Neural cell (in vitro differentiated cells): Measurements from ENCODE around the gene EXOC4. TPM values are rescaled to one million over a fixed set of nuclear protein-coding genes. Genes with fewer than 3 reads are reported as not detected.

Experiments
- H2AFZ ChIP-seq: fragments of 200-600, 300-800 bp; sonication (generic), shearing (Covaris generic); 2 replicates; pipeline ENCODE4 v1.6.0; 2014; ENCODE audit warnings: low read depth, mild to moderate bottlenecking, antibody characterized with exemption, low read length, moderate library complexity
- H3F3A ChIP-seq: fragments of 200-600 bp; shearing (Covaris generic); 2 replicates; pipeline ENCODE4 v1.6.1; 2016; ENCODE audit warnings: mild to moderate bottlenecking, moderate library complexity, mixed read lengths, antibody characterized with exemption, low read length; ENCODE audit not compliant: insufficient read depth, poor library complexity, severe bottlenecking
- H3K27ac ChIP-seq: fragments of 200-600, 300-800 bp; sonication (generic), shearing (Covaris generic); 2 replicates; pipeline ENCODE4 v1.5.1; 2014; ENCODE audit warnings: mild to moderate bottlenecking, low read length, moderate library complexity
- H3K27me3 ChIP-seq: fragments of 300-800, 200-600 bp; sonication (generic), shearing (Covaris generic); 2 replicates; pipeline ENCODE4 v1.6.0; 2014; ENCODE audit warnings: mild to moderate bottlenecking, low read depth, low read length, moderate library complexity; ENCODE audit not compliant: insufficient read depth
- H3K36me3 ChIP-seq: fragments of 300-800, 200-600 bp; sonication (generic), shearing (Covaris generic); 2 replicates; pipeline ENCODE4 v1.5.1; 2014; ENCODE audit warnings: mild to moderate bottlenecking, antibody characterized with exemption, low read length, moderate library complexity; ENCODE audit not compliant: insufficient read depth
- H3K4me2 ChIP-seq: fragments of 300-800, 200-600 bp; sonication (generic), shearing (Covaris generic); 2 replicates; pipeline ENCODE4 v1.6.0; 2014; ENCODE audit warnings: mild to moderate bottlenecking, low read length
- H3K4me3 ChIP-seq: fragments of 300-800, 200-600 bp; sonication (generic), shearing (Covaris generic); 2 replicates; pipeline ENCODE4 v1.5.1; 2014; ENCODE audit warnings: mild to moderate bottlenecking, low read length, moderate library complexity
- H3K79me2 ChIP-seq: fragments of 200-600 bp; shearing (Covaris generic); replicated peaks from 2 replicates; pipeline ENCODE4 v1.6.0; 2014; ENCODE audit warnings: mild to moderate bottlenecking, low read length, moderate library complexity; ENCODE audit not compliant: insufficient read depth
- H3K9ac ChIP-seq: fragments of 300-800, 200-600 bp; sonication (generic), shearing (Covaris generic); 2 replicates; pipeline ENCODE4 v1.6.1; 2016; ENCODE audit warnings: mild to moderate bottlenecking, low read length, mixed read lengths
- H3K9me2 ChIP-seq: fragments of 200-600 bp; shearing (Covaris generic); 2 replicates; pipeline ENCODE4 v1.6.1; 2016; ENCODE audit warnings: mild to moderate bottlenecking, low read length, mixed read lengths; ENCODE audit not compliant: insufficient read depth
- H3K9me3 ChIP-seq: fragments of 200-600, 300-800 bp; sonication (generic), shearing (Covaris generic); 2 replicates; pipeline ENCODE4 v1.6.1; 2016; ENCODE audit warnings: mild to moderate bottlenecking, mixed run types, low read length, moderate library complexity, mixed read lengths
- H4K20me1 ChIP-seq: fragments of 200-600 bp; shearing (Covaris generic); 2 replicates; pipeline ENCODE4 v1.6.1; 2016; ENCODE audit warnings: mild to moderate bottlenecking, mixed run types; ENCODE audit not compliant: insufficient read depth
- CTCF ChIP-seq: fragments of 450-650 bp; IDR thresholded peaks from 2 replicates; pipeline ENCODE4 v1.5.1; 2014; ENCODE audit warnings: antibody characterized with exemption, mild to moderate bottlenecking, moderate library complexity; ENCODE audit not compliant: poor library complexity, severe bottlenecking
- EP300 ChIP-seq: fragments of 450-650 bp; conservative IDR thresholded peaks from 2 replicates; pipeline ENCODE4 v1.6.1; 2014; ENCODE audit warnings: antibody characterized with exemption, mild to moderate bottlenecking, moderate library complexity; ENCODE audit not compliant: poor library complexity, severe bottlenecking
- EZH2 ChIP-seq: fragments of 200-600, 300-800 bp; shearing (Covaris generic), sonication (generic); IDR thresholded peaks from 2 replicates; pipeline ENCODE4 v1.6.1; 2014; ENCODE audit warnings: antibody characterized with exemption, low read length, borderline replicate concordance, mild to moderate bottlenecking; ENCODE audit not compliant: insufficient read depth, poor library complexity, severe bottlenecking
- MXI1 ChIP-seq: fragments of 450-650 bp; conservative IDR thresholded peaks from 2 replicates; pipeline ENCODE4 v1.6.1; 2014; ENCODE audit warnings: antibody characterized with exemption, mild to moderate bottlenecking; ENCODE audit not compliant: poor library complexity, severe bottlenecking
- POLR2AphosphoS5 ChIP-seq: IDR thresholded peaks from 2 replicates; pipeline ENCODE4 v1.6.1; 2012
- RAD21 ChIP-seq: fragments of 450-650 bp; conservative IDR thresholded peaks from 2 replicates; pipeline ENCODE4 v1.6.1; 2014; ENCODE audit warnings: antibody characterized with exemption, mild to moderate bottlenecking, moderate library complexity
- REST ChIP-seq: IDR thresholded peaks from 2 replicates; pipeline ENCODE4 v1.6.1; 2012; ENCODE audit warnings: borderline replicate concordance
- SMC3 ChIP-seq: fragments of 450-650 bp; conservative IDR thresholded peaks from 2 replicates; pipeline ENCODE4 v1.6.1; 2014; ENCODE audit warnings: antibody characterized with exemption, mild to moderate bottlenecking, moderate library complexity; ENCODE audit not compliant: poor library complexity
- TAF1 ChIP-seq: IDR thresholded peaks from 2 replicates; pipeline ENCODE4 v1.6.1; 2012; ENCODE audit warnings: low read depth
- polyA plus RNA-seq: library from polyadenylated mRNA; depleted of rRNA; stranded (reverse); fragments of >200 nt; gene quantifications from 2 replicates; pipeline ENCODE4 v1.2.3, GENCODE V29; 2014

EXOC4 gene
- polyA plus RNA-seq, 1 donor from 2014 or later: 36.5 TPM

- no peaks in the 10 kb centered on the region for H3K79me2 ChIP-seq
- no peaks in the 10 kb centered on the region for H3F3A ChIP-seq
- no peaks in the 10 kb centered on the region for H3K36me3 ChIP-seq
- TF ChIP-seq EP300 (no peak), REST (no peak), EZH2 (no peak), CTCF (no peak), RAD21 (no peak), POLR2AphosphoS5 (no peak), MXI1 (no peak), SMC3 (no peak), TAF1 (no peak)
- no peak overlapping the region for H3K4me3 ChIP-seq
- no peak overlapping the region for H3K9ac ChIP-seq
- no peaks in the 10 kb centered on the region for H3K9me3 ChIP-seq
- no peaks in the 10 kb centered on the region for H3K9me2 ChIP-seq
- no peak overlapping the region for H2AFZ ChIP-seq
- H4K20me1 ChIP-seq: no peaks in the 10 kb centered on the region
- no peak overlapping the region for H3K27ac ChIP-seq
- no peak overlapping the region for H3K4me2 ChIP-seq
- H3K27me3 ChIP-seq: no peaks in the 10 kb centered on the region
Measured at GRCh38 chr7:133618970-133619369, 366.1 kb downstream of the EXOC4 start.

GRCh38 chr7:133619491-133619890, 366.6 kb downstream of the EXOC4 start:
- H4K20me1 ChIP-seq: no peaks in the 10 kb centered on the region
- TF ChIP-seq CTCF (no peak), EZH2 (no peak), EP300 (no peak), MXI1 (no peak), RAD21 (no peak), SMC3 (no peak)
- no peaks in the 10 kb centered on the region for H3K9me2 ChIP-seq
- H3K9me3 ChIP-seq: no peaks in the 10 kb centered on the region
- no peak overlapping the region for H3K4me3 ChIP-seq
- H3K4me2 ChIP-seq: no peak overlapping the region
- H3K27me3 ChIP-seq: no peaks in the 10 kb centered on the region
- H3F3A ChIP-seq: no peaks in the 10 kb centered on the region
- no peak overlapping the region for H3K27ac ChIP-seq
- H3K79me2 ChIP-seq: no peaks in the 10 kb centered on the region
- H2AFZ ChIP-seq: no peak overlapping the region
- H3K36me3 ChIP-seq: no peaks in the 10 kb centered on the region
- H3K9ac ChIP-seq: no peak overlapping the region
